Spleen (tissue), 11 donors: ENCODE data around the gene ZNF394. TPM values are rescaled to one million over a fixed set of nuclear protein-coding genes. Genes with fewer than 3 reads are reported as not detected.

Experiments
- DNase-seq: peaks from one replicate; pipeline ENCODE4 v3.0.0-alpha.2; 2020
- H3K27ac ChIP-seq, 8 donors: fragments of 200-600 bp; sonication (generic) in 7 of 8; 1 replicate in 4 of 8; 2 replicates in 4 of 8; pipeline versions ENCODE4 v1.5.0 to v1.8.0; 2016 to 2021; ENCODE audit warnings: inconsistent platforms in 4 of 8, mild to moderate bottlenecking in 4 of 8, moderate library complexity in 1 of 8
- H3K27me3 ChIP-seq, 7 donors: fragments of 200-600 bp; sonication (generic) in 6 of 7; replicated peaks in 1 of 7; 1 replicate in 4 of 7; 2 replicates in 3 of 7; pipeline versions ENCODE4 v1.5.0 to v1.8.0; 2016 to 2021; ENCODE audit warnings: inconsistent platforms in 3 of 7, mild to moderate bottlenecking in 1 of 7
- H3K36me3 ChIP-seq, 6 donors: fragments of 200-600 bp; sonication (generic) in 5 of 6; 1 replicate in 4 of 6; 2 replicates in 2 of 6; pipeline versions ENCODE4 v1.5.0 to v1.8.0; 2016 to 2021; ENCODE audit warnings: inconsistent platforms in 2 of 6
- H3K4me1 ChIP-seq, 6 donors: fragments of 200-600 bp; sonication (generic) in 5 of 6; 1 replicate in 3 of 6; 2 replicates in 3 of 6; pipeline versions ENCODE4 v1.5.0 to v1.8.0; 2016 to 2021; ENCODE audit warnings: inconsistent platforms in 3 of 6
- H3K4me3 ChIP-seq, 8 donors: fragments of 200-600 bp; sonication (generic) in 7 of 8; 1 replicate in 4 of 8; 2 replicates in 4 of 8; pipeline versions ENCODE4 v1.5.0 to v1.8.0; 2016 to 2021; ENCODE audit warnings: inconsistent platforms in 4 of 8, mild to moderate bottlenecking in 4 of 8, moderate library complexity in 2 of 8
- H3K9me3 ChIP-seq, 8 donors: fragments of 200-600 bp; sonication (generic) in 7 of 8; 1 replicate in 4 of 8; 2 replicates in 4 of 8; pipeline versions ENCODE4 v1.5.0 to v1.8.0; 2016 to 2021; ENCODE audit warnings: inconsistent platforms in 4 of 8
- POLR2A ChIP-seq, 3 donors: fragments of 450-650 bp; IDR thresholded peaks; one replicate each; pipeline ENCODE4 v1.5.1; 2017; ENCODE audit warnings: antibody characterized with exemption in 3 of 3, mild to moderate bottlenecking in 1 of 3
- POLR2AphosphoS5 ChIP-seq, 3 donors: sonication (generic); formaldehyde crosslinking; IDR thresholded peaks; one replicate each; pipeline ENCODE4 v1.5.1; 2017; ENCODE audit warnings: antibody characterized with exemption in 3 of 3
- WGBS, 5 donors: extraction: QIAGEN DNeasy Blood & Tissue Kit in 3 of 5; methylation state at CpG; one replicate each; pipeline versions ENCODE4 v1.1.5 to v1.1.7; 2013 to 2018; 5-methylcytosine and 5-hydroxymethylcytosine counted together
- intact Hi-C: fragments of 100-400 bp; cut with DNase I; formaldehyde crosslinking; loops from one replicate; pipeline ENCODE4 v1.15.0; 2023; ENCODE audit warnings: low total_unique reads
- polyA plus RNA-seq, 3 donors: library from polyadenylated mRNA; stranded (reverse); fragments of 200-250 nt; gene quantifications; one replicate each; pipeline ENCODE4 v1.2.1, GENCODE V29; 2013
- total RNA-seq, 7 donors: library from RNA; depleted of rRNA in 3 of 7; stranded (reverse); fragments of >200 nt in 3 of 7; fragmentation: NEBNext Ultra II Directional in 4 of 7; extraction: Animal tissue kit (Norgen Biotek cat#: 25700) in 4 of 7; gene quantifications; one replicate each; pipeline versions ENCODE4 v1.1.0 to v1.2.1, GENCODE V29; 2016 to 2021
- TF ChIP-seq, protein P1 (sequence below), 11 experiments: fragments of 200-600 bp in 7 of 11; fragments of 450-650 bp in 4 of 11; sonication (generic) in 4 of 11; IDR thresholded peaks in 8 of 11; conservative IDR thresholded peaks in 3 of 11; 1 replicate in 7 of 11; 2 replicates in 4 of 11; pipeline versions ENCODE4 v1.4.0 to v1.8.0; 2016 to 2021; ENCODE audit warnings: antibody characterized with exemption in 11 of 11, inconsistent platforms in 4 of 11, mild to moderate bottlenecking in 1 of 11
- donor health status: healthy with polysubstance abuse.
- donor health status: DM: no; HTN: no; CAD: no; lungs with moderate emphysema.
- donor health status: DM: no; HTN: no; CAD: no.
- donor health status: Bipolar disorder and iron deficiency.
- donor health status: healthy.
- donor health status: DM: no; HTN: no; CAD: no.
- donor health status: DM: yes; HTN: yes; CAD: no.

The ZNF394 gene
- total and polyA plus RNA-seq, 10 donors = 25.8 to 96.2 (median 47.5) TPM

DNA sequence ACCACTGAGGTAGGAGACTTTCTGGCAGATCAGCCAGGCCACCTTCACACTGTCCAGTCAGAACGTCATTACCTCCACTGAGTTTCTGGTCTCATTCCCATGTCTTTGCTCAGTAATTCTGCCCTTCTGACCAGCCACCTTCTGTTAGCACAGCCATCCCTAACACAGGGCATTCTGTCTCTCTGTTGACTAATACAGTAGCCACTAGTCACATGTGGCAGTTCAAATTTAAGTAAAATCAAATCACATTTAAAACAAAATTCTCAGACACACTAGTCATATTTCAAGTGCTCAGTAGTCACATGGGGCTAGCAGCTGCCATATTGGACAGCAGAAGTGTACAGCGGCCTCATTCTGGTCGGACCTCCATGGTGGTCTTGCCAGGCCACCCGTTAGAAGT, 54.0 kb downstream of the ZNF394 start:
- 89 to 94% (median 92%) methylated on average over 4 of the region's 4 CpGs for WGBS, 5 donors
- Histone ChIP-seq H3K27ac (no peak overlapping the region), H3K36me3 (peaks cover 0 to 93% (median 66%) of the 10 kb centered on the region in 6 donors), H3K4me3 (no peak overlapping the region), H3K4me1 (peaks cover 0 to 51% (median 18%) of the 10 kb centered on the region in 6 donors), H3K9me3 (no peaks in the 10 kb centered on the region), H3K27me3 (no peaks in the 10 kb centered on the region)
- DNase-seq = no peak
- intact Hi-C loops = no loop called here
- no peak for TF ChIP-seq POLR2AphosphoS5 (IDR thresholded peaks at IDR 0.05)
- TF ChIP-seq, protein P1, sequence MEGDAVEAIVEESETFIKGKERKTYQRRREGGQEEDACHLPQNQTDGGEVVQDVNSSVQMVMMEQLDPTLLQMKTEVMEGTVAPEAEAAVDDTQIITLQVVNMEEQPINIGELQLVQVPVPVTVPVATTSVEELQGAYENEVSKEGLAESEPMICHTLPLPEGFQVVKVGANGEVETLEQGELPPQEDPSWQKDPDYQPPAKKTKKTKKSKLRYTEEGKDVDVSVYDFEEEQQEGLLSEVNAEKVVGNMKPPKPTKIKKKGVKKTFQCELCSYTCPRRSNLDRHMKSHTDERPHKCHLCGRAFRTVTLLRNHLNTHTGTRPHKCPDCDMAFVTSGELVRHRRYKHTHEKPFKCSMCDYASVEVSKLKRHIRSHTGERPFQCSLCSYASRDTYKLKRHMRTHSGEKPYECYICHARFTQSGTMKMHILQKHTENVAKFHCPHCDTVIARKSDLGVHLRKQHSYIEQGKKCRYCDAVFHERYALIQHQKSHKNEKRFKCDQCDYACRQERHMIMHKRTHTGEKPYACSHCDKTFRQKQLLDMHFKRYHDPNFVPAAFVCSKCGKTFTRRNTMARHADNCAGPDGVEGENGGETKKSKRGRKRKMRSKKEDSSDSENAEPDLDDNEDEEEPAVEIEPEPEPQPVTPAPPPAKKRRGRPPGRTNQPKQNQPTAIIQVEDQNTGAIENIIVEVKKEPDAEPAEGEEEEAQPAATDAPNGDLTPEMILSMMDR (IDR thresholded peaks at IDR 0.05 in 8 of 11, conservative IDR thresholded peaks at IDR 0.05 in 3 of 11) = no peak
- no peak for TF ChIP-seq POLR2A (IDR thresholded peaks at IDR 0.05)

Other genes with a start within 250 kb of the ZNF394 start
- not detected for gene MYH16, start 227.4 kb downstream of the ZNF394 start, total RNA-seq
- gene MYH16, start 227.4 kb downstream of the ZNF394 start, polyA plus RNA-seq = not detected
- gene ARPC1A, start 174.4 kb downstream of the ZNF394 start, total RNA-seq = 100 to 1,000 TPM in 2 of 7 donors, 10 to 100 TPM in 5; 64.5 to 105 (median 91.6) TPM
- gene ARPC1A, start 174.4 kb downstream of the ZNF394 start, polyA plus RNA-seq = 100 to 1,000 TPM in 1 of 3 donors, 10 to 100 TPM in 2; 65.5 to 124 (median 71.7) TPM
- gene ARPC1B, start 125.6 kb downstream of the ZNF394 start, total RNA-seq = 100 to 1,000 TPM; 302 to 758 (median 363) TPM
- 100 to 1,000 TPM; 348 to 537 (median 472) TPM for gene ARPC1B, start 125.6 kb downstream of the ZNF394 start, polyA plus RNA-seq
- 10 to 100 TPM; 28.1 to 57.2 (median 52.8) TPM for gene PDAP1, start 91.7 kb downstream of the ZNF394 start, total RNA-seq
- gene PDAP1, start 91.7 kb downstream of the ZNF394 start, polyA plus RNA-seq = 100 to 1,000 TPM in 2 of 3 donors, 10 to 100 TPM in 1; 83.4 to 117 (median 108) TPM
- 10 to 100 TPM; 48.4 to 72.7 (median 65.7) TPM for gene BUD31, start 91.3 kb downstream of the ZNF394 start, total RNA-seq
- gene BUD31, start 91.3 kb downstream of the ZNF394 start, polyA plus RNA-seq = 100 to 1,000 TPM in 2 of 3 donors, 10 to 100 TPM in 1; 98.7 to 124 (median 112) TPM
- gene PTCD1, start 61.5 kb downstream of the ZNF394 start, total RNA-seq = 10 to 100 TPM in 1 of 7 donors, 1 to 10 TPM in 6; 4.0 to 17.5 (median 7.5) TPM
- 1 to 10 TPM; 2.1 to 4.4 (median 3.2) TPM for gene PTCD1, start 61.5 kb downstream of the ZNF394 start, polyA plus RNA-seq
- 10 to 100 TPM; 29.9 to 40.3 (median 35.1) TPM for gene CPSF4, start 61.3 kb downstream of the ZNF394 start, total RNA-seq
- 10 to 100 TPM; 28.7 to 49.6 (median 46.7) TPM for gene CPSF4, start 61.3 kb downstream of the ZNF394 start, polyA plus RNA-seq
- 100 to 1,000 TPM; 129 to 348 (median 166) TPM for gene ATP5MF, start 34.1 kb downstream of the ZNF394 start, total RNA-seq
- 100 to 1,000 TPM; 689 to 920 (median 827) TPM for gene ATP5MF, start 34.1 kb downstream of the ZNF394 start, polyA plus RNA-seq
- 10 to 100 TPM in 6 of 7 donors, 1 to 10 TPM in 1; 8.9 to 21.1 (median 13.6) TPM for gene ZNF789, start 27.4 kb downstream of the ZNF394 start, total RNA-seq
- 10 to 100 TPM; 10.7 to 22.5 (median 13.6) TPM for gene ZNF789, start 27.4 kb downstream of the ZNF394 start, polyA plus RNA-seq
- 10 to 100 TPM in 3 of 7 donors, 1 to 10 TPM in 4; 7.5 to 12.2 (median 9.2) TPM for gene ZKSCAN5, start 4.4 kb upstream of the ZNF394 start, total RNA-seq
- 1 to 10 TPM; 2.9 to 3.6 (median 3.0) TPM for gene ZKSCAN5, start 4.4 kb upstream of the ZNF394 start, polyA plus RNA-seq
- gene FAM200A, start 51.8 kb upstream of the ZNF394 start, total RNA-seq = 1 to 10 TPM; 5.3 to 9.2 (median 6.1) TPM
- 1 to 10 TPM; 4.9 to 5.5 (median 5.0) TPM for gene FAM200A, start 51.8 kb upstream of the ZNF394 start, polyA plus RNA-seq
- 100 to 1,000 TPM in 3 of 7 donors, 10 to 100 TPM in 4; 70.9 to 176 (median 98.2) TPM for gene ZNF655, start 58.4 kb upstream of the ZNF394 start, total RNA-seq
- 10 to 100 TPM; 34.5 to 56.1 (median 49.8) TPM for gene ZNF655, start 58.4 kb upstream of the ZNF394 start, polyA plus RNA-seq
- gene TMEM225B, start 98.0 kb upstream of the ZNF394 start, total RNA-seq = 1 to 10 TPM in 2 of 7 donors, under 1 TPM in 3, not detected in 2; 0.43 to 1.4 (median 0.77) TPM
- gene TMEM225B, start 98.0 kb upstream of the ZNF394 start, polyA plus RNA-seq = 1 to 10 TPM in 2 of 3 donors, under 1 TPM in 1; 0.91 to 1.6 (median 1.3) TPM
- gene ZSCAN25, start 116.7 kb upstream of the ZNF394 start, total RNA-seq = 10 to 100 TPM; 18.7 to 30.8 (median 26.4) TPM
- 1 to 10 TPM; 3.8 to 7.2 (median 4.2) TPM for gene ZSCAN25, start 116.7 kb upstream of the ZNF394 start, polyA plus RNA-seq
- gene CYP3A5, start 179.7 kb upstream of the ZNF394 start, total RNA-seq = not detected
- under 1 TPM in 2 of 3 donors, not detected in 1; 0.09 to 0.10 TPM for gene CYP3A5, start 179.7 kb upstream of the ZNF394 start, polyA plus RNA-seq
- gene CYP3A7, start 234.9 kb upstream of the ZNF394 start, total RNA-seq = not detected
- not detected for gene CYP3A7, start 234.9 kb upstream of the ZNF394 start, polyA plus RNA-seq